HEK293 (cell line): Measurements from ENCODE around the gene KLHDC8B.

ENCODE experiments used
- CTCF ChIA-PET: fragments of 350-600 bp; formaldehyde crosslinking; extraction: SDS; loops from one replicate; lab custom pipeline; 2021; ENCODE audit warnings: antibody characterized with exemption; lab: Yijun Ruan, JAX
- POLR2A ChIA-PET: fragments of 300-600 bp; formaldehyde crosslinking; extraction: SDS; loops from one replicate; lab custom pipeline; 2020; ENCODE audit warnings: antibody characterized with exemption, inconsistent platforms; lab: Yijun Ruan, JAX
- H3K27ac ChIP-seq: fragments of 200-500 bp; sonication (Bioruptor generic); 2 replicates; pipeline ENCODE4 v1.5.1; 2014; ENCODE audit warnings: low read depth, low read length, control low read depth, inconsistent platforms; ENCODE audit errors: extremely low read depth
- H3K36me3 ChIP-seq, 2 experiments: fragments of 200-500 bp in 1 of 2; sonication (Bioruptor generic) in 1 of 2; 1 replicate in 1 of 2; 2 replicates in 1 of 2; pipeline ENCODE4 v1.5.1; 2014 to 2017; ENCODE audit warnings: inconsistent platforms in 2 of 2, low read length in 2 of 2; ENCODE audit not compliant: control insufficient read depth in 2 of 2, insufficient read depth in 1 of 2
- H3K4me1 ChIP-seq: fragments of 200-500 bp; sonication (Bioruptor generic); 2 replicates; pipeline ENCODE4 v1.5.1; 2014; ENCODE audit warnings: mild to moderate bottlenecking, low read length, inconsistent platforms; ENCODE audit not compliant: control insufficient read depth, insufficient read depth
- H3K4me3 ChIP-seq: 2 replicates; pipeline ENCODE4 v1.5.1; 2011; ENCODE audit warnings: low read depth, mild to moderate bottlenecking, control low read depth, low read length, moderate library complexity
- H3K9me3 ChIP-seq: fragments of 200-500 bp; sonication (Bioruptor generic); 2 replicates; pipeline ENCODE4 v1.5.1; 2014; ENCODE audit warnings: low read depth, low read length, inconsistent platforms; ENCODE audit not compliant: control insufficient read depth, insufficient read depth
- PRDM1 ChIP-seq: fragments of 450-650 bp; formaldehyde crosslinking; IDR thresholded peaks from 2 replicates; pipeline ENCODE4; 2016; ENCODE audit warnings: missing biosample characterization, missing genetic modification characterization
- SALL2 ChIP-seq: fragments of 450-650 bp; formaldehyde crosslinking; IDR thresholded peaks from 2 replicates; pipeline ENCODE4 v1.5.0; 2017; ENCODE audit warnings: missing biosample characterization, mild to moderate bottlenecking, missing genetic modification characterization, borderline replicate concordance
- SCRT1 ChIP-seq: fragments of 450-650 bp; formaldehyde crosslinking; IDR thresholded peaks from 2 replicates; pipeline ENCODE4 v1.5.1; 2016; ENCODE audit warnings: missing biosample characterization, missing genetic modification characterization, borderline replicate concordance
- TCF7L2 ChIP-seq: IDR thresholded peaks from 2 replicates; pipeline ENCODE4 v1.6.1; 2011; ENCODE audit warnings: low read depth, mild to moderate bottlenecking, inconsistent platforms, low read length, moderate library complexity, borderline replicate concordance
- ZBTB48 ChIP-seq: fragments of 450-650 bp; formaldehyde crosslinking; IDR thresholded peaks from 2 replicates; pipeline ENCODE4 v1.5.1; 2016; ENCODE audit warnings: missing biosample characterization, missing genetic modification characterization
- ZFHX2 ChIP-seq: fragments of 450-650 bp; formaldehyde crosslinking; conservative IDR thresholded peaks from 2 replicates; pipeline ENCODE4 v1.5.1; 2016; ENCODE audit warnings: missing biosample characterization, missing genetic modification characterization
- ZFP41 ChIP-seq: fragments of 450-650 bp; formaldehyde crosslinking; IDR thresholded peaks from 2 replicates; pipeline ENCODE4 v1.5.1; 2016; ENCODE audit warnings: missing biosample characterization, missing genetic modification characterization, borderline replicate concordance
- ZIC2 ChIP-seq: fragments of 450-650 bp; formaldehyde crosslinking; IDR thresholded peaks from 2 replicates; pipeline ENCODE4 v1.5.1; 2016; ENCODE audit warnings: missing biosample characterization, missing genetic modification characterization
- ZNF132 ChIP-seq: fragments of 450-650 bp; formaldehyde crosslinking; IDR thresholded peaks from 2 replicates; pipeline ENCODE4 v1.5.1; 2017; ENCODE audit warnings: missing biosample characterization, missing genetic modification characterization, borderline replicate concordance
- ZNF146 ChIP-seq: fragments of 450-650 bp; formaldehyde crosslinking; IDR thresholded peaks from 2 replicates; pipeline ENCODE4 v1.5.1; 2016; ENCODE audit warnings: missing biosample characterization, missing genetic modification characterization
- ZNF184 ChIP-seq: fragments of 450-650 bp; IDR thresholded peaks from 2 replicates; pipeline ENCODE4 v1.5.1; 2018; ENCODE audit warnings: missing biosample characterization, mild to moderate bottlenecking, missing genetic modification characterization
- ZNF211 ChIP-seq: fragments of 450-650 bp; formaldehyde crosslinking; IDR thresholded peaks from 2 replicates; pipeline ENCODE4 v1.5.1; 2016; ENCODE audit warnings: low read depth, missing biosample characterization, missing genetic modification characterization
- ZNF274 ChIP-seq, 2 experiments: fragments of 200-500 bp in 1 of 2; fragments of 450-650 bp in 1 of 2; sonication (Bioruptor generic) in 1 of 2; formaldehyde crosslinking in 1 of 2; IDR thresholded peaks; 2 replicates each; pipeline versions ENCODE4 v1.5.1 to v1.6.1; 2014 to 2016; ENCODE audit warnings: borderline replicate concordance in 1 of 2, inconsistent platforms in 1 of 2, low read length in 1 of 2, missing biosample characterization in 1 of 2, missing genetic modification characterization in 1 of 2
- ZNF335 ChIP-seq: fragments of 450-650 bp; formaldehyde crosslinking; conservative IDR thresholded peaks from 2 replicates; pipeline ENCODE4 v1.5.1; 2016; ENCODE audit warnings: missing biosample characterization, missing genetic modification characterization
- ZNF366 ChIP-seq: fragments of 450-650 bp; formaldehyde crosslinking; conservative IDR thresholded peaks from 2 replicates; pipeline ENCODE4 v1.5.1; 2016; ENCODE audit warnings: missing biosample characterization, missing genetic modification characterization
- ZNF37A ChIP-seq: fragments of 450-650 bp; IDR thresholded peaks from 2 replicates; pipeline ENCODE4 v1.5.1; 2018; ENCODE audit warnings: missing biosample characterization, missing genetic modification characterization
- ZNF48 ChIP-seq: fragments of 450-650 bp; formaldehyde crosslinking; IDR thresholded peaks from 2 replicates; pipeline ENCODE4 v1.5.1; 2016; ENCODE audit warnings: missing biosample characterization, missing genetic modification characterization
- ZNF561 ChIP-seq: fragments of 450-650 bp; IDR thresholded peaks from 2 replicates; pipeline ENCODE4 v1.5.1; 2018; ENCODE audit warnings: missing biosample characterization, missing genetic modification characterization, borderline replicate concordance
- ZNF654 ChIP-seq: fragments of 450-650 bp; formaldehyde crosslinking; IDR thresholded peaks from 2 replicates; pipeline ENCODE4 v1.5.1; 2016; ENCODE audit warnings: low read depth, missing biosample characterization, missing genetic modification characterization
- ZNF658 ChIP-seq: fragments of 450-650 bp; formaldehyde crosslinking; IDR thresholded peaks from 2 replicates; pipeline ENCODE4; 2016; ENCODE audit warnings: missing biosample characterization, missing genetic modification characterization
- ZNF660 ChIP-seq: fragments of 450-650 bp; IDR thresholded peaks from 2 replicates; pipeline ENCODE4 v1.5.1; 2018; ENCODE audit warnings: missing biosample characterization, mild to moderate bottlenecking, missing genetic modification characterization
- ZNF776 ChIP-seq: fragments of 450-650 bp; formaldehyde crosslinking; IDR thresholded peaks from 2 replicates; pipeline ENCODE4 v1.5.0; 2017; ENCODE audit warnings: missing biosample characterization, missing genetic modification characterization, borderline replicate concordance
- TF ChIP-seq, protein P1 (sequence below): IDR thresholded peaks from 2 replicates; pipeline ENCODE4 v1.6.1; 2011; ENCODE audit warnings: mild to moderate bottlenecking, low read depth, low read length, borderline replicate concordance
- TF ChIP-seq, protein P2 (sequence below): fragments of 450-650 bp; formaldehyde crosslinking; IDR thresholded peaks from 2 replicates; pipeline ENCODE4 v1.5.1; 2016; ENCODE audit warnings: missing biosample characterization, missing genetic modification characterization, borderline replicate concordance
- TF ChIP-seq, protein P3 (sequence below): fragments of 450-650 bp; formaldehyde crosslinking; IDR thresholded peaks from 2 replicates; pipeline ENCODE4 v1.5.1; 2016; ENCODE audit warnings: missing biosample characterization, missing genetic modification characterization
- TF ChIP-seq, protein P4 (sequence below): fragments of 450-650 bp; formaldehyde crosslinking; IDR thresholded peaks from 2 replicates; pipeline ENCODE4 v1.5.1; 2016; ENCODE audit warnings: missing biosample characterization, missing genetic modification characterization
- TF ChIP-seq, protein P5 (sequence below): fragments of 450-650 bp; formaldehyde crosslinking; IDR thresholded peaks from 2 replicates; pipeline ENCODE4 v1.5.1; 2017; ENCODE audit warnings: missing biosample characterization, missing genetic modification characterization

The KLHDC8B gene

DNA sequence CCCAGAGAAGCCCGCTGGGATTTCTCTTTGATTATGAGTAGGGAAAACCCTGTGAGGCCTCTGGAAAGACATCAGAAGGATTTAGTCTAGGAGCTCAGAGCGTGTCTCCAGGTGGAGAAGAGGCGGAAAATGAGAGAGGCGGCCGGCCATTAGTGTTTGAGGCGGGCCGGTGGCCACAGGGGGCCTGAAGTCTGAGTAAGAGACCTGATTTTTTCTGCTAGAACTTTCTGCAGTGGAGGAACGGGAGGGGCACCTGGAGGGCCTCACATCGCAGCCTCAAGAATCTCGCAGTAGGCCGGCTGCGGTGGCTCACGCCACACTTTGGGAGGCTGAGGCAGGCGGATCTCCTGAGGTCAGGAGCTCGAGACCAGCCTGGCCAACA, 28.5 kb downstream of the KLHDC8B start:
- Histone ChIP-seq H3K4me3 (no peak overlapping the region), H3K9me3 (no peaks in the 10 kb centered on the region), H3K36me3 (no peaks in the 10 kb centered on the region), H3K4me1 (no peaks in the 10 kb centered on the region), H3K27ac (no peak overlapping the region)
- POLR2A ChIA-PET = no interaction called here
- CTCF ChIA-PET = no interaction called here
- no peak for TF ChIP-seq SCRT1 (tag by site-specific recombination)
- TF ChIP-seq SALL2 (tag by site-specific recombination) = no peak
- TF ChIP-seq ZNF366 (tag by site-specific recombination) = no peak
- TF ChIP-seq ZNF37A (tag by site-specific recombination) = no peak
- TF ChIP-seq, protein P1, sequence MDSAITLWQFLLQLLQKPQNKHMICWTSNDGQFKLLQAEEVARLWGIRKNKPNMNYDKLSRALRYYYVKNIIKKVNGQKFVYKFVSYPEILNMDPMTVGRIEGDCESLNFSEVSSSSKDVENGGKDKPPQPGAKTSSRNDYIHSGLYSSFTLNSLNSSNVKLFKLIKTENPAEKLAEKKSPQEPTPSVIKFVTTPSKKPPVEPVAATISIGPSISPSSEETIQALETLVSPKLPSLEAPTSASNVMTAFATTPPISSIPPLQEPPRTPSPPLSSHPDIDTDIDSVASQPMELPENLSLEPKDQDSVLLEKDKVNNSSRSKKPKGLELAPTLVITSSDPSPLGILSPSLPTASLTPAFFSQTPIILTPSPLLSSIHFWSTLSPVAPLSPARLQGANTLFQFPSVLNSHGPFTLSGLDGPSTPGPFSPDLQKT = no peak
- TF ChIP-seq, protein P2, sequence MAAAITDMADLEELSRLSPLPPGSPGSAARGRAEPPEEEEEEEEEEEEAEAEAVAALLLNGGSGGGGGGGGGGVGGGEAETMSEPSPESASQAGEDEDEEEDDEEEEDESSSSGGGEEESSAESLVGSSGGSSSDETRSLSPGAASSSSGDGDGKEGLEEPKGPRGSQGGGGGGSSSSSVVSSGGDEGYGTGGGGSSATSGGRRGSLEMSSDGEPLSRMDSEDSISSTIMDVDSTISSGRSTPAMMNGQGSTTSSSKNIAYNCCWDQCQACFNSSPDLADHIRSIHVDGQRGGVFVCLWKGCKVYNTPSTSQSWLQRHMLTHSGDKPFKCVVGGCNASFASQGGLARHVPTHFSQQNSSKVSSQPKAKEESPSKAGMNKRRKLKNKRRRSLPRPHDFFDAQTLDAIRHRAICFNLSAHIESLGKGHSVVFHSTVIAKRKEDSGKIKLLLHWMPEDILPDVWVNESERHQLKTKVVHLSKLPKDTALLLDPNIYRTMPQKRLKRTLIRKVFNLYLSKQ (tag by site-specific recombination) = no peak
- no peak for TF ChIP-seq ZNF146 (tag by site-specific recombination)
- TF ChIP-seq ZNF660 (tag by site-specific recombination) = no peak
- TF ChIP-seq, protein P3, sequence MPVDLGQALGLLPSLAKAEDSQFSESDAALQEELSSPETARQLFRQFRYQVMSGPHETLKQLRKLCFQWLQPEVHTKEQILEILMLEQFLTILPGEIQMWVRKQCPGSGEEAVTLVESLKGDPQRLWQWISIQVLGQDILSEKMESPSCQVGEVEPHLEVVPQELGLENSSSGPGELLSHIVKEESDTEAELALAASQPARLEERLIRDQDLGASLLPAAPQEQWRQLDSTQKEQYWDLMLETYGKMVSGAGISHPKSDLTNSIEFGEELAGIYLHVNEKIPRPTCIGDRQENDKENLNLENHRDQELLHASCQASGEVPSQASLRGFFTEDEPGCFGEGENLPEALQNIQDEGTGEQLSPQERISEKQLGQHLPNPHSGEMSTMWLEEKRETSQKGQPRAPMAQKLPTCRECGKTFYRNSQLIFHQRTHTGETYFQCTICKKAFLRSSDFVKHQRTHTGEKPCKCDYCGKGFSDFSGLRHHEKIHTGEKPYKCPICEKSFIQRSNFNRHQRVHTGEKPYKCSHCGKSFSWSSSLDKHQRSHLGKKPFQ = no peak
- TF ChIP-seq ZIC2 (tag by site-specific recombination) = no peak
- TF ChIP-seq ZFHX2 (tag by site-specific recombination) = no peak
- TF ChIP-seq PRDM1 (tag by site-specific recombination) = no peak
- TF ChIP-seq ZNF658 (tag by site-specific recombination) = no peak
- no peak for TF ChIP-seq ZNF561 (tag by site-specific recombination)
- TF ChIP-seq ZNF776 (tag by site-specific recombination) = no peak
- TF ChIP-seq TCF7L2 = no peak
- no peak for TF ChIP-seq ZNF654 (tag by site-specific recombination)
- TF ChIP-seq, protein P4, sequence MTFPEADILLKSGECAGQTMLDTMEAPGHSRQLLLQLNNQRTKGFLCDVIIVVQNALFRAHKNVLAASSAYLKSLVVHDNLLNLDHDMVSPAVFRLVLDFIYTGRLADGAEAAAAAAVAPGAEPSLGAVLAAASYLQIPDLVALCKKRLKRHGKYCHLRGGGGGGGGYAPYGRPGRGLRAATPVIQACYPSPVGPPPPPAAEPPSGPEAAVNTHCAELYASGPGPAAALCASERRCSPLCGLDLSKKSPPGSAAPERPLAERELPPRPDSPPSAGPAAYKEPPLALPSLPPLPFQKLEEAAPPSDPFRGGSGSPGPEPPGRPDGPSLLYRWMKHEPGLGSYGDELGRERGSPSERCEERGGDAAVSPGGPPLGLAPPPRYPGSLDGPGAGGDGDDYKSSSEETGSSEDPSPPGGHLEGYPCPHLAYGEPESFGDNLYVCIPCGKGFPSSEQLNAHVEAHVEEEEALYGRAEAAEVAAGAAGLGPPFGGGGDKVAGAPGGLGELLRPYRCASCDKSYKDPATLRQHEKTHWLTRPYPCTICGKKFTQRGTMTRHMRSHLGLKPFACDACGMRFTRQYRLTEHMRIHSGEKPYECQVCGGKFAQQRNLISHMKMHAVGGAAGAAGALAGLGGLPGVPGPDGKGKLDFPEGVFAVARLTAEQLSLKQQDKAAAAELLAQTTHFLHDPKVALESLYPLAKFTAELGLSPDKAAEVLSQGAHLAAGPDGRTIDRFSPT (tag by site-specific recombination) = no peak
- TF ChIP-seq ZNF48 (tag by site-specific recombination) = no peak
- TF ChIP-seq ZNF211 (tag by site-specific recombination) = no peak

DNA sequence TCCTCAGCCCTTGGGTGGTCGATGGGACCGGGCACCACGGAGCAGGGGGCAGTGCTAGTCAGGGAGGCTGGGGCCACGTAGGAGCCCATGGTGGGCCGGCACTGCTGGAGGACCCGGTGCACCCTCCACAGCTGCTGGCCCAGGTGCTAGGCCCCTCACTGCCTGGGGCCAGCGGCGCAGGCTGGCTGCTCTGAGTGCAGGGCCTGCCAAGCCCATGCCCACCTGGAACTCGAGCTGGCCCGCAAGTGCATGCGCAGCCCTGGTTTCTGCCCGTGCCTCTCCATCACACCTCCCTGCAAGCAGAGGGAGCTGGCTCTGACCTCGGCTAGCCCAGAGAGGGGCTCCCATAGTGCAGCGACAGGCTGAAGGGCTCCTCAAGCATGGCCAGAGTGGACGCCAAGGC, 42.1 kb downstream of the KLHDC8B start:
- no peaks in the 10 kb centered on the region for H3K9me3 ChIP-seq
- H3K36me3 ChIP-seq = no peaks in the 10 kb centered on the region
- CTCF ChIA-PET = interaction anchor here (0.6 kb wide), 1 partner anchor 19 kb away, joined by 3 read pairs; no protein-coding TSS in a partner anchor
- no peak overlapping the region for H3K4me3 ChIP-seq
- POLR2A ChIA-PET = interaction anchor here (0.6 kb wide), 1 partner anchor 543 kb away, joined by 5 read pairs; no protein-coding TSS in a partner anchor
- H3K4me1 ChIP-seq = no peaks in the 10 kb centered on the region
- no peak overlapping the region for H3K27ac ChIP-seq
- TF ChIP-seq ZNF132 (tag by site-specific recombination) (no peak), ZNF335 (tag by site-specific recombination) (no peak), ZNF274 (IDR thresholded peaks at IDR 0.05; ENCODE audit: low read length) (no peak), ZNF274 (tag by site-specific recombination; IDR thresholded peaks at IDR 0.05; ENCODE audit: borderline replicate concordance) (no peak), ZFP41 (no peak), ZBTB48 (tag by site-specific recombination) (no peak), ZNF184 (no peak), ZNF37A (tag by site-specific recombination) (no peak)
- TF ChIP-seq, protein P5, sequence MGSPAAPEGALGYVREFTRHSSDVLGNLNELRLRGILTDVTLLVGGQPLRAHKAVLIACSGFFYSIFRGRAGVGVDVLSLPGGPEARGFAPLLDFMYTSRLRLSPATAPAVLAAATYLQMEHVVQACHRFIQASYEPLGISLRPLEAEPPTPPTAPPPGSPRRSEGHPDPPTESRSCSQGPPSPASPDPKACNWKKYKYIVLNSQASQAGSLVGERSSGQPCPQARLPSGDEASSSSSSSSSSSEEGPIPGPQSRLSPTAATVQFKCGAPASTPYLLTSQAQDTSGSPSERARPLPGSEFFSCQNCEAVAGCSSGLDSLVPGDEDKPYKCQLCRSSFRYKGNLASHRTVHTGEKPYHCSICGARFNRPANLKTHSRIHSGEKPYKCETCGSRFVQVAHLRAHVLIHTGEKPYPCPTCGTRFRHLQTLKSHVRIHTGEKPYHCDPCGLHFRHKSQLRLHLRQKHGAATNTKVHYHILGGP (tag by site-specific recombination) = no peak
